Right lobe of liver (tissue), 6 donors: ENCODE results near the gene AHDC1. TPM values are rescaled to one million over a fixed set of nuclear protein-coding genes. Genes with fewer than 3 reads are reported as not detected.
A peak's percentile ranks its signal among the peaks of the same experiment; 100 is the strongest.

Source experiments
- ATAC-seq, 4 donors: fragments of 200-7000 bp; cut with Tn5 transposase; one replicate each; pipeline ENCODE4 v1.9.1; 2020; ENCODE audit warnings: mild to moderate bottlenecking in 4 of 4, moderate library complexity in 4 of 4
- DNase-seq, 3 donors: peaks; one replicate each; pipeline ENCODE4 v3.0.0-alpha.2; 2020
- H3K27ac ChIP-seq, 3 donors: fragments of 200-600 bp; one replicate each; pipeline ENCODE4 v1.8.0; 2022
- H3K27me3 ChIP-seq, 2 donors: fragments of 200-600 bp; one replicate each; pipeline ENCODE4 v1.8.0; 2022
- H3K36me3 ChIP-seq, 4 donors: fragments of 200-600 bp; sonication (generic) in 1 of 4; one replicate each; pipeline versions ENCODE4 v1.5.1 to v1.8.0; 2017 to 2022; ENCODE audit warnings: control low read depth in 1 of 4
- H3K4me1 ChIP-seq, 4 donors: fragments of 200-600 bp; sonication (generic) in 1 of 4; one replicate each; pipeline versions ENCODE4 v1.5.1 to v1.8.0; 2017 to 2022; ENCODE audit warnings: control low read depth in 1 of 4
- H3K4me3 ChIP-seq, 3 donors: fragments of 200-600 bp; one replicate each; pipeline ENCODE4 v1.8.0; 2022
- H3K9me3 ChIP-seq, 4 donors: fragments of 200-600 bp; sonication (generic) in 1 of 4; one replicate each; pipeline versions ENCODE4 v1.5.1 to v1.8.0; 2017 to 2022; ENCODE audit warnings: control low read depth in 1 of 4
- POLR2A ChIP-seq: fragments of 450-650 bp; IDR thresholded peaks from one replicate; pipeline ENCODE4 v1.6.1; 2017; ENCODE audit warnings: antibody characterized with exemption, mild to moderate bottlenecking
- WGBS: methylation state at CpG from one replicate; pipeline ENCODE4 v1.1.6; 2018; ENCODE audit warnings: low coverage, low lambda C conversion rate; ENCODE audit not compliant: insufficient coverage; ENCODE audit errors: missing lambda C conversion rate; 5-methylcytosine and 5-hydroxymethylcytosine counted together
- intact Hi-C, 2 donors: fragments of 100-400 bp; cut with DNase I; formaldehyde crosslinking; loops; one replicate each; pipeline versions ENCODE4 v1.11.2 to v1.14.1; 2022
- long read RNA-seq: library from polyadenylated mRNA; unstranded; transcript quantifications from one replicate; pipeline ENCODE4 v2.0.0, GENCODE V29; 2019
- total RNA-seq, 6 experiments: library from RNA; depleted of rRNA in 2 of 6; stranded (reverse); fragments of >200 nt in 2 of 6; fragmentation: NEBNext Ultra II Directional in 3 of 6; extraction: Animal tissue kit (Norgen Biotek cat#: 25700) in 3 of 6; gene quantifications; one replicate each; pipeline versions ENCODE4 v1.1.0 to v1.2.4, GENCODE V29; 2016 to 2023
- TF ChIP-seq, protein P1 (sequence below), 4 donors: fragments of 200-600 bp in 3 of 4; fragments of 450-650 bp in 1 of 4; IDR thresholded peaks; one replicate each; pipeline versions ENCODE4 v1.5.1 to v1.8.0; 2016 to 2022; ENCODE audit warnings: antibody characterized with exemption in 4 of 4, mild to moderate bottlenecking in 2 of 4
- donor health status: DM: no; HTN: yes; CAD: no.
- donor health status: DM: no; HTN: no; CAD: no.
- donor health status: DM: no; HTN: no; CAD: no.
- donor health status: DM: no; HTN: yes; CAD: no.
- donor health status: DM: no; HTN: yes; CAD: no.

AHDC1 gene, protein sequence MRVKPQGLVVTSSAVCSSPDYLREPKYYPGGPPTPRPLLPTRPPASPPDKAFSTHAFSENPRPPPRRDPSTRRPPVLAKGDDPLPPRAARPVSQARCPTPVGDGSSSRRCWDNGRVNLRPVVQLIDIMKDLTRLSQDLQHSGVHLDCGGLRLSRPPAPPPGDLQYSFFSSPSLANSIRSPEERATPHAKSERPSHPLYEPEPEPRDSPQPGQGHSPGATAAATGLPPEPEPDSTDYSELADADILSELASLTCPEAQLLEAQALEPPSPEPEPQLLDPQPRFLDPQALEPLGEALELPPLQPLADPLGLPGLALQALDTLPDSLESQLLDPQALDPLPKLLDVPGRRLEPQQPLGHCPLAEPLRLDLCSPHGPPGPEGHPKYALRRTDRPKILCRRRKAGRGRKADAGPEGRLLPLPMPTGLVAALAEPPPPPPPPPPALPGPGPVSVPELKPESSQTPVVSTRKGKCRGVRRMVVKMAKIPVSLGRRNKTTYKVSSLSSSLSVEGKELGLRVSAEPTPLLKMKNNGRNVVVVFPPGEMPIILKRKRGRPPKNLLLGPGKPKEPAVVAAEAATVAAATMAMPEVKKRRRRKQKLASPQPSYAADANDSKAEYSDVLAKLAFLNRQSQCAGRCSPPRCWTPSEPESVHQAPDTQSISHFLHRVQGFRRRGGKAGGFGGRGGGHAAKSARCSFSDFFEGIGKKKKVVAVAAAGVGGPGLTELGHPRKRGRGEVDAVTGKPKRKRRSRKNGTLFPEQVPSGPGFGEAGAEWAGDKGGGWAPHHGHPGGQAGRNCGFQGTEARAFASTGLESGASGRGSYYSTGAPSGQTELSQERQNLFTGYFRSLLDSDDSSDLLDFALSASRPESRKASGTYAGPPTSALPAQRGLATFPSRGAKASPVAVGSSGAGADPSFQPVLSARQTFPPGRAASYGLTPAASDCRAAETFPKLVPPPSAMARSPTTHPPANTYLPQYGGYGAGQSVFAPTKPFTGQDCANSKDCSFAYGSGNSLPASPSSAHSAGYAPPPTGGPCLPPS (N-terminal part only)
- 10 to 100 TPM in 3 of 6 experiments, 1 to 10 TPM in 3; 5.5 to 21.3 (median 10.9) TPM for total RNA-seq
- long read RNA-seq: 0 reads

DNA sequence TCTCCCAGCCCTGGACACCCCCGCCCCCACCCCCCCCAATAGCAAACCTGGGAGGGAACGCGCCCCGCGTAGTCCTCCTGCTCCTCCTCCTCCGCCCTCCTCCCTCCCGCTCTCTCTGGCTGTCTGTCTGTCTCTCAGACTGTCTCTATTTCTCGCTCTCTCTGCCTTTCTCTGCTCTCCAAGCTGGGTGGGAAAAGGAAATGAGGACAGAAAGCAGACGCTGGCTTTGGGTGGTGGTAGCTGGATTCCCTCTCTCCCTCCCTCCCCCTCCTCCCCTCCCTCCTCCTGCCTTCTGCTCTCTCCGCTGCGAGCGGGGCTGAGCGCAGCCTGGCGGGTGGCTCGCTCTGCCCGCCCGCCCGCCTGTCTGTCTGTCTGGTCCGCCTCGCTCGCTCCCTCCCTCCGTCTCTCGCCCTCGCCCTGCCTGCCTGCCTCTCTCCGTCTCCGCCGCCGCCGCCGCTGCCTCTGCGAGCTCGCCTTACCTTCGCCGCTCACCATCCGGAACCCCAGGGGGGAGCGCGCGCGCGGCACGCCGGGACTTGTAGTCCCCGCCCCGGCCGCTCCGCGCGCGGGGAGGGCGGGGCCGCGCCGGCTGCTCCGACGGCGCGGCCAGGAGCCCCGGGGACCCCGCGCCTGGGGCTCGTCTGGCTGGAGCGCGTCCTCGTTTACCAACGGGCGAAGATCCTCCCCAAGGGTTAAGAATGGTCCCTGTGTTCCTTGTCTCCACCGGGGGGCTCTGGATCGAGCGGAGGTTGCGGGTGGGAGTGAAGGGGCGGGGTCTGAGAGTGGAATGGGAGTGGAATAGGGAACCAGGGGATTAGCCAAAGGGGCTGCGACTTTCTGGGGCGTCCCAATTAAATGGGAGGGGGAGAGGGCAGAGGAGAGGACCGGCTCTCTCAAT lies at the start of gene AHDC1:
AHDC1 (minus strand) TSS at position 464 of the 898 bp plus-strand sequence. CDS start 52,029 bp downstream, outside the sequence.
- WGBS: 0% methylated on average over 28 of the region's 74 CpGs

DNA sequence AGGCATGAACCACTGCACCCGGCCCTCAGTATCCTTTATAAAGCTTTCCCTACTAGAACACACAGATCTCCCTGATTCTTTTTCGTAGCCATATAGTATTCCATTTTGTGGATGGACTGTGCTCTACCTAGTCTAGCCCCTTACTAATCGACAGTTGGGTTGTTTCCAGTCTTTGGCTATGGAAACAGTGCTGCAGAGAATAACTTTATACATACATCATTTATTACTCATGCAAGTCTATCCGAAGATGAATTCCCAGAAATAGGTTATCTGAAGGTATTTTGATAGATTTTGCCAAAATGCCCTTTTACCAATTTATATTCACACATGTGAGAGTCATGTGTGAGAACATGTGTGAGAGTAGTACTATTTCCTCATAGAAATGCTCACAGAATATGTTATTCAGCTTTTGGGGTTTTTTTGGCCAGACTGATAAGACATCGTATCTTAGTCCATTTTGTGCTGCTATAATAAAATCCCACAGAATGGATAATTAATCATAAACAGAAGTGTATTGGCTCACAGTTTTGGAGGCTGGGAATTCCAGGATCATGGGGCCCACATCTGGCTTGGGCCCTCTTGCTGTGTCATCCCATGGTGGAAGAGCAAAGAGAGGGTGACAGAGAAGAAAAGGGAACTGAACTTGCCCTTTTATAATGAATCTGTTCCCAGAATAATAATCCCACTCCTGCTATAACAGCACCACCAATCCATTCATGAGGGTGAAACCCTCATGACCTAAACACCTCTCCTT lies 48.3 kb upstream of the AHDC1 start:
- no peaks in the 10 kb centered on the region for H3K27me3 ChIP-seq
- TF ChIP-seq POLR2A: no peak
- TF ChIP-seq, protein P1, sequence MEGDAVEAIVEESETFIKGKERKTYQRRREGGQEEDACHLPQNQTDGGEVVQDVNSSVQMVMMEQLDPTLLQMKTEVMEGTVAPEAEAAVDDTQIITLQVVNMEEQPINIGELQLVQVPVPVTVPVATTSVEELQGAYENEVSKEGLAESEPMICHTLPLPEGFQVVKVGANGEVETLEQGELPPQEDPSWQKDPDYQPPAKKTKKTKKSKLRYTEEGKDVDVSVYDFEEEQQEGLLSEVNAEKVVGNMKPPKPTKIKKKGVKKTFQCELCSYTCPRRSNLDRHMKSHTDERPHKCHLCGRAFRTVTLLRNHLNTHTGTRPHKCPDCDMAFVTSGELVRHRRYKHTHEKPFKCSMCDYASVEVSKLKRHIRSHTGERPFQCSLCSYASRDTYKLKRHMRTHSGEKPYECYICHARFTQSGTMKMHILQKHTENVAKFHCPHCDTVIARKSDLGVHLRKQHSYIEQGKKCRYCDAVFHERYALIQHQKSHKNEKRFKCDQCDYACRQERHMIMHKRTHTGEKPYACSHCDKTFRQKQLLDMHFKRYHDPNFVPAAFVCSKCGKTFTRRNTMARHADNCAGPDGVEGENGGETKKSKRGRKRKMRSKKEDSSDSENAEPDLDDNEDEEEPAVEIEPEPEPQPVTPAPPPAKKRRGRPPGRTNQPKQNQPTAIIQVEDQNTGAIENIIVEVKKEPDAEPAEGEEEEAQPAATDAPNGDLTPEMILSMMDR (IDR thresholded peaks at IDR 0.05): no peak
- no peaks in the 10 kb centered on the region for H3K36me3 ChIP-seq
- DNase-seq: no peak
- intact Hi-C loops: no loop called here
- no peaks in the 10 kb centered on the region for H3K4me1 ChIP-seq
- no peak overlapping the region for H3K4me3 ChIP-seq
- no peak overlapping the region for H3K27ac ChIP-seq
- 84% methylated on average over 5 of the region's 5 CpGs for whole genome bisulfite sequencing
- no peak for ATAC-seq
- no peaks in the 10 kb centered on the region for H3K9me3 ChIP-seq

More for the DNA sequence above, at the start of gene AHDC1:
- intact Hi-C loops: loop anchor here (5.0 kb wide), 2 partner anchors 52 to 202 kb away; no protein-coding TSS in a partner anchor
- ATAC-seq: peak; percentile 69 to 79 (median 76)
- no peaks in the 10 kb centered on the region for H3K36me3 ChIP-seq
- peak; percentile 89 for TF ChIP-seq POLR2A
- TF ChIP-seq, protein P1 (IDR thresholded peaks at IDR 0.05): peak in 1 of 4 donors; percentile 24
- H3K4me1 ChIP-seq: peaks cover 0 to 21% (median 10%) of the 10 kb centered on the region in 4 donors
- H3K4me3 ChIP-seq: peak within 1 kb of the TSS; percentile 87 to 95 (median 94)
- H3K27ac ChIP-seq: peak within 1 kb of the TSS; percentile 67 to 86 (median 79)
- DNase-seq: peak; percentile 93 to 95 (median 94)
- no peaks in the 10 kb centered on the region for H3K27me3 ChIP-seq
- H3K9me3 ChIP-seq: no peaks in the 10 kb centered on the region

DNA sequence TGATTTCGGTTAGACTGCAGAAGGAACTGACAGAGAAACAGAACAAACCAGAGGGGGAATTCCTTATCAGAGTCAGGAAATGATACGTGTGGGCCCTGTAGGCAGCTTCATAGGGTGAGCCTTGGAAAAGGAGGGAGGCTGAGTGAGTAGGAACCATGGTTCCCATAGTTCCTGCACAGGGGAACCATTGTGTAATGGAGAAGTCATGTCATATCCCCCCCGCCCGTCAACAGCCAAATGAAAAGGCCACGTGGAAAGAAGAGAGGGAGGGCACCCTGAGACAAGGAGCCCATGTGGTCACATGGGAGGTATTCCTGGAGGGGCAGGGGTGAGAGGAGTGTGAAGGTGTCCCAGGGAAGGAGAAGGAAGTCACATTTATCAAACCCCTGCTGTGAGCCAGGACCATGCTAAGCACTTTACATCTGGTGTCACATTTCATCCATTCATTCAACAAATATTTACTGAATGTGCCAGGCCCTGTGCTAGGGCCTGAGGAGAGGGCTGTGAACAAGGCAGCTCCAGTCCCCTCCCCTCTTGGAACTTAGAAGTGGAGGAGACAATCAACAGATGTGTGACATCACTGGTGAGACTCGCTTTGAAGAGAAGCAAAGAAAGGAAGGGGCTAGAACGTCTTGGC lies 46.7 kb upstream of the AHDC1 start:
- TF ChIP-seq, protein P1 (IDR thresholded peaks at IDR 0.05): no peak
- TF ChIP-seq POLR2A: no peak
- DNase-seq (no peak), ATAC-seq (peak in 2 of 4 donors; percentile 27 to 58)
- Histone ChIP-seq H3K9me3 (no peaks in the 10 kb centered on the region), H3K27ac (no peak overlapping the region), H3K36me3 (no peaks in the 10 kb centered on the region), H3K4me3 (no peak overlapping the region), H3K27me3 (no peaks in the 10 kb centered on the region), H3K4me1 (no peaks in the 10 kb centered on the region)
- 47% methylated on average over 7 of the region's 7 CpGs for WGBS
- intact Hi-C loops: no loop called here
